Measurements from ENCODE around the gene GNG2.

The GNG2 gene

DNA sequence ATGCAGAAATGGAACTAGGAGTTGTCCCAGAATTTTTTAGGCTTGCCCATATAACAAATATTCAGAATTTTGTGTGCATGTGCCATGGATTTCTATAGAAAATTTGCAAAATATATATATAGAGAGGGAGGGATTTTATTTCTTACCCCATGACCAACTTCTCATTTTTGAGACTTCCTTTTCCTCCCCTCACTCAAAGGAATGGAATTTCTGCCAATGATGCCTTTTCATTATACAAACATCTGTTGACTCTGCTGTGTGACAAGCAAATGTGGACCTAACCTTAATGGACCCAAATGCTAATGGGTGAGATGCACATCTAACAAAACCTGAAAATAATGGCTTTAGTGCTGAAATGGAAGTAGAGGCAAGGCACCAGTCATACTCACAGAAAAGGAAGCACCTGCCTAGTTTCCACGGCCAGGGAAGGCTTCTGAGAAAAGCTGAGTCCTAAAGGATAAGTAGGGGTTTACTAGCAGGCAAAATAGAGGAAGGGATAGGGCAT, 3.6 kb upstream of the GNG2 start:
- DNase-seq: no peak

DNA sequence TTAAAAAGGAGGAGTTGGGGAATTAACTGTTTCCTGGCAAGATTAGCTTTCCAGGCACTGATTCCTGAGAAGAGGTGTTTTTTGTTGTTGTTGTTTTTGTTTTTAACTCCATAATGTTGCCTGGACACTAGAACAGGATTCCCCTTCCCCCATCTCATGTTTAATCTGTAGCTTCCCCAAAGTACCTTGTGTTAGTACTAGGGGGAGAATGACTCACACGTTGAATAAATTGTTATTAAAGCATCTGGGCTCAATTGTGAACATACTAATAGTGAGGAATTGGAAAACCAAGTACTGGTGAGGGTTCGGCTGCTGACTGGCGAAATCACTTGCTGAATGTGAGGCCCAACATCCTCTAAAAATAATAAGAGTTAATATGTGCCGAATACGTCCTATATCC, 1.3 kb upstream of the GNG2 start:
- DNase-seq: no peak

DNA sequence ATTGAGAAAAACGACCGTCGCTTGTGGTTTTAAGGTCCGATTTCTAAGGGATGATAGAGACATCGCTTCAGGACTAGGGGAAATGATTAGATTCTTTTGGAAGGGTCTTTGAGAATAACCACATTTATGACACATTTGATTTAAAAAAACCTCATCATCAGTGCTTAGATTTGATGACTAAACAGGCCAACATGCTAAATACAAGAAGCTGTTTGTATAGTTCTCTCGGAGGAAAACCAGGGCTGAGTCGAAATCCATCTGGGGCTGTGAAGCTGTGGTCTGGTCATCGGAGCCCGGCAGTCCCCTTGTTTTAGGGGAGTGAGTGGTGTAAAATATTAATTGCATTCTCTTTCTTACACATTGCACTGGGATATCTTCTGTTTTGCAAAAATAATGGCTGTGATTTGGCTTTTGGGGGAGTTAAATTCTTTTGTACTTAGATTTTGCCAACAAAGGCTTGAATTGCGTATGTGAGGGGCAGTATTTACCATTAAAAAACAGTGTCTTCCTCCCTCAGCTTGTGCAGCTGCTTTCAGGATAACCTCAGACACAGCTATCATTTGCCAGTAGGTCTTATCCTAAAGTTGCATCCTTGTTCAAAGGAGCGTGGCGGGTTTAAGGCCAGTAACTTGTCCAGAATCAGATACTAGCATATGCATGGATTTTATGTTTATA, 550 bp downstream of the GNG2 start:
- no peak for DNase-seq

DNA sequence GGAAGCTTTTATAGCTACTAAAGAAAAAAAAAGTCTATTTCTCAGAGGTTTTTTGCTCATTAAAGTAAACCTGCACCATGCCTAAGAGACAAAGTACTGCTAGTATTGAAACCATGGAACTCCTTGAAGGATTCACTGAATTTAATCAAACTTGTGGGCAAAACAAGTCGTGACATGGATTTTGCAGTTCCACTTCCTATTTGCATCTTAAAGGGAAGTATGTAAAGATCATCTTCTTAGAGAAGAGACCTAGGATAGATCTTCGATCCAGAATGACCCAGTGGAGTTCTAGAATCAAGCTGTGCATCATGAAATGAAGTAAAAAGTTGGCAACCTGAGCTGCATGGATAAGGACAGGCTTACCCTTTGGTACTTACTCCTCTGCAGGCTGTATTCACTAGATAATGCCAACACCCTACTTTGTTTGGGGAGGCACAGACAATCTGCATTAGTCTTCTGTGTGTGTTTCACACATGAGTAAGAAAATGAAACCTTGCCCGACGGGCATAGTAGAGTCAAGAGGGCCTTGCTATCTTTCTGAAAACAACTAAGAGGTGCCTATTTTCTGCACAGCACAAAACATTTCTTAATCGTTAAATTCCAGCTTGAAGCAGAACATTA, 1.9 kb downstream of the GNG2 start:
- no peak for DNase-seq

DNA sequence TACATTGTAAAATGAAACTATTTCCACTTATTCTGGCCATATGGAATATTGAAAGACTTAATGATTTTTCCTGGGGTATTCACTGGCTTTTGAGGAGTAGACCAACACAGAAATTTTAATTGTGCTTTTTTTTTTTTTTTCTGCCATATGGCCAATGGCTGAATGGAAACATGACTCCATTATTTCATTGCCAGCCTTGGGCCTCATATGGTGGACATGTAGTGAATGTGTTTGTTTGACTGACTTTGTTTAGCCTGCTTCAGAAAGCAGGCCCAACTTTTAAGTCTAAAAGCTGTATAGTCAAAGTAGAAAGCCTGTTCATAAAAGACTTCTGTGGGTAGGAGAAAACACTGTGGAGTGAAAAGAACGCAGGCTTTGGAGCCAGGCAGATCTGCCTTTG, 2.4 kb downstream of the GNG2 start:
- DNase-seq: no peak

DNA sequence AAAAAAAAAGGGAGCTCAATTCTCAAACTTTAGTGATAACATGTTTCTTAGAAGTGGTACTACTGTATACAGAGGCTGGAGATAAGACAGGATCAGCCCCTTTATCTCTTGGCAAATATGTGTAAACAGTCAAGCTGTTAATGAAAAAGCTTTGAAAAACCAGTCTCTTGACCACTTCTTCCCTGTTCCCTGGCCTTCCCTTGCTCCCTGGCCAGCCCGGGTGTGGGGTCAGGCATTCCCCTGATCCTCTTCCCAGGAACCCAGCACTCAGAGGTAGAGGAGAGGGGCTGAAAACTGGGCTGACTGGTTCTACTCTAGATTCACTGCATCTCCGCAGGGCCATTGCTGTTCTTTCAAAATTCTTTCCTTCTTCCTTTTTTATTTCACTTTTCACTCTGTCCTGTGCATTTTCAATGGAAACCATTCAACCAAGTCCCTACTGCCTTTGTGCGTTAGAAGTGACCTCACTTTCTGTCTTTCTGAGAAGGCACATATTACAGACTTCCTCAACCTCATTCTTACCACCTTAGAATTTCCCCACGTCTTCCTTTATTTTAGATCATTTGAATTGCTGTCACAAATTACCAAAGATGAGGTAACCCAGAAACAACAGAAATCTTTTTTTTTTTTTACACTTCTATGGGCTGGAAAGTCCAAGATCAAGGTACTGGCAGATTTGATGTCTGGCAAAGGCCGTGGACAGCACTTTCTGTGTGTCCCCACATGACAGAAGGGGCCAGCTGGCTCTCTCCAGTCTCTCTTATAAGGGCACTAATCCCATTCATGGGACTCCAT, 5.7 kb downstream of the GNG2 start:
- DNase-seq: no peak

DNA sequence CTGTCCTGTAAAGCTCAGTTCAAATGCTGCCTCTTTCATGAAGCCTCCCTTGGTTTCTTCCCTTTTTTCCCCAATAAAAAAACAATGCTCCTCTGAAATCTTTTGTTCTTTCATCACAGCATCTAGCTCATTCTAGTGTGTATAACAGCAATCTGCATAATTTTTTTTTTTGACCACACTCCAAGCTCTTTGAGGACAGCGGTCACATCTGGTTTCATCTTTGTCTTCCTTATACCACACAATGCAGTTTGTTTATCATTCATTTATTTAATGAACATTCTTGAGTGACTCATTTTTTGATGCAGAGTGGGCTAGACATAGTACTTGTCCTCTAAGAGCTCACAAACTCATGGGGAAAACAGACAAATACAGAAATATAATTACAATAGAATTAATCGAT, 7.3 kb downstream of the GNG2 start:
- no peak for DNase-seq

DNA sequence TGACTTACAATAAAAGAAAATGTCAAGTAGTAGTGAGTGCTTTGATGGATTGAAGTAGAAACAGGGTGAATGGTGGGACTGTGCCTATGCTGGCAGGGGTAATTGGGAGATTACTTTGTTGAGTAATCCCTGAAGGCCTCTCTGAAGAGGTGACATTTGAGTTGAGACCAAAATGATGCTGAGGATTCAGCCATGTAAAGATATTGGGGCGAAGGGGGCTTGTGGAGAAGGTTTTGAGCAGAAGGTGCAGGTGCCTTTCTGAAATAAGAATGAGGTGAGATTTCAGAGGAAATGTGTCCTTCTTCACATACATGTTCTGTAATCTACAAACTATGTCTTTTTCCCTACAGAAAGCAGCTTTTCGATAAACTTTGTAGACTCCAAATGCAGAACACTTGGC, 8.0 kb downstream of the GNG2 start:
- no peak for DNase-seq

DNA sequence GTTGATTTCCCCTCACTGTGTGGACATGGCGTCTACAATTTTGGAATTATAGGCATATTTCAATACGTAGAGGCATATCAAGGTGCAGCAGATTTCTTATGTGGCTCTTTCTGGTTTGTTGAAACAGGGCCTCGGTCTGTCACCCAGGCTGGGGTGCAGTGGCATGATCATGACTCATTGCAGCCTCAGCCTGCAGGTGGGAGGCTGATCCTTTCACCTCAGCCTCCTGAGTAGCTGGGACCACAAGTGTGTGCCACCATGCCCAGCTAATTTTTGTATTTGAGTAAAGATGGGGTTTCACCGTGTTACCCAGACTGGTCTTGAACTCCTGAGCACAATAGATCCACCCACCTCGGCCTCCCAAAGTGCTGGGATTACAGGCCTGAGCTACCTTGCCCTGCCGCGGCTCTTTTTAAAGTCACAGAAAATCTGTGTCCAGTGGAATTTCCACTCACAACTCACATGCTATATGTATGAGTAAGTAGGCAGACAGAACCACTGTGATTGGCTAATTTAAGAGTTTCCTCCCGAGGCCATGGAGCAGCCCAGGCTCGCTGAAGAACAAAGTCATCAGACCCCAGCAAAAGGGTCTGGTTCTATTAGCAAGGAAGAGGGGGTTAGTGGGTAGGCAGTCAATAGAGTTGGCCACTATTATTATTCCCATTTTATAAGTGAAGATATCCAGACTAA, 9.1 kb downstream of the GNG2 start:
- DNase-seq: no peak

DNA sequence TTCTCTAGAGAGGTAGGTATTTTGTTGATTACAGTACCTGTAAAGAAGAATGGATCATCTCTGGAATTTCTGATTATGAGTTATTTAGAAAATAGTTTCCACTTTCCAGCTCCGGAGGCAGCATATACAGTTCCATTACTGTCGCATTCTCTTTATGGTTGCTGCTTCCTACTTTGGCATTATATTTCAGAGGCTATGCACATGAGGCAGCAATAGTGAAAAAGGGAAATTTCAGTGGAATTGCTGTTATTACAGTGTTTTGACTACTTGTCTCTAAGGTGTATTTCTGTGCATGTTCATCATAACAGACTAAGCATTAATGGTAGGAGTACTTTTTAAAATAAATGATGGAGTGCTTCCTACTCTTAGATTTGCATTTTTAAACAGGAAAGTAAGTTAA, 10.2 kb downstream of the GNG2 start:
- no peak for DNase-seq

DNA sequence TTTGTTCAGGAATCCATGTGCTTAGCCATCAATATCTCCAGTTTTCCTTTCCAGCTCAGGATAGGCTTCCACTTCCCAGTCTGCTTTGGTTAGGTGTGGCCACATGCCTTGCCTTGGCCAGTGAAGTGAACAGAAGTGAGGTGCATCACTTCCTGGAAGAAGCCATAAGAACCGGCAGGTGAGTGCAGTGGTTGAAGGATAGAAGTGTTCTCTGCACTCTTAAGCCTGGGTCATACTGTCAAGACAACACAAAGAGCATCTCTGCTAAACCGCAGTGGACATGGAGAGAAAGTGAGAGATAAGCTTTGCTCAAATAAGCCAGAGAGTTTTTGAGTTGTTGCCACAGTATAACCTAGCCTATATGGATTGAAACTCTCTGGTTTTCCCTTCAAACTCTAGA, 11.4 kb downstream of the GNG2 start:
- DNase-seq: no peak

DNA sequence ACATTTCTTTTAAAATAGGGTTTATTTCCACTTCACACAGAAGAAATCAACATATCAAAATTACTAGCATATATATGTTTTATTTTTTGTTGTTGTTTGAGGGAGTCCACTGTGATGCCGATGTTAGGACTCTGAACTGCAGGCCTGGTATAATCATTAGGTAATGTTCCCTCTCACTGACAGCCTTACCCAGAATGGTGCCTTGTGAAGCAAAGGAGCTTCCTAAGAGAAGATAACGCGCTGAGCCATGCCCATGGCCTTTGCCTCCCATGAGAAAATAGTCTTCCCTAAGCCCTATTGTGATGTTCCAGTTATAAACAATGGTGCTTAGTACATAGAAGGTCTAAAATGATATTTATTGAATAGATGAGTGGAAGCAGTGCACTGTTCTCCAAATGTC, 12.0 kb downstream of the GNG2 start:
- no peak for DNase-seq

DNA sequence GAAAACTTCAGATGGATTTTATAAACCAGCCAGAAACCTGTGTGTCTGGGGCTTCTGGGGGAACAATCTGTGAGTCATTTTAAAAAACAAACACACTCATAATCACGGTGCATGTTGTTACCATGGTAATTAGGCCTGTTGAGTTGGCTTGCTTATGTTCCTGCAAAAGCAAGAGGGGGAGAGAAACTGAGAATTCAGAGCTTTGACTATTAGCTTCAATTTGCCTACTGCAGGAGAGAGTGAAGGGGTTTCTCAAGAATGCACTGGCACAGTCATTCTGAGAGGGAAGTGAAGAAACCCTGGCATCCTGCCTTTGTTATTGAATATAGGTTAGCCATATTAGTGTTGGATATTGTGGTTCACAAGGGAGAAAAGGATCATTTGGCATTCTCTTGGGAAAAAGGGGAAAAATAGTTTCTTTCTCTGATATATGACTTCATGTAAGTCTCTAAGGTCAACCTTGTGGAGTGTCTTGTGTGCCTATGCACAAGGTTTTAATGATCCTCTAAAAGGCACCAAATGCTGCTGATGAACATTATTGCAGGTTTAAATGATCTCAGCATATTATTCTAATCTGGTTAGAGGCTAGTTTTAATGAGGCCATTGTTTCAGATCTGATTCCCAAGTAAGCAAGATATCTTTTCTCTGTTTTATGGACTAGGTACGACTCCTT, 12.9 kb downstream of the GNG2 start:
- DNase-seq: no peak

DNA sequence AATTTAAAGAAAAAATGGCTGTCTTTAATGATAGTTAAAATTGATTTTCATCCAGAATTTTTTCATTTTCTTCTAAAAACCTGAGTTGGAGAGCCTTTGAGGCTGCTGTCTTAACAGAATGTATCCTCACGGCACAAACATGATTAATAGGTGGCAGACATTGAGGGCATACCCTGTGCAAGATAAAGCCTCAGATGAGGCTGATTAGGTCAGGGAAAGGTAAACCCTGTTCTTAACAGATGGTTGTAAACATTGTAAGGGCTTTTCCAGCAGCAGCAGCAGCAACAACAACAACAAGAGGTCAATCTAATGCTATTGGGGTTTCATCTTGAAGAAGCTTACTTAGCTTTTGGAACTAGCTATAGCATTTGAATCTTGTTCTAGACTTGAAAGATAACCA, 17.4 kb downstream of the GNG2 start:
- no peak for DNase-seq

DNA sequence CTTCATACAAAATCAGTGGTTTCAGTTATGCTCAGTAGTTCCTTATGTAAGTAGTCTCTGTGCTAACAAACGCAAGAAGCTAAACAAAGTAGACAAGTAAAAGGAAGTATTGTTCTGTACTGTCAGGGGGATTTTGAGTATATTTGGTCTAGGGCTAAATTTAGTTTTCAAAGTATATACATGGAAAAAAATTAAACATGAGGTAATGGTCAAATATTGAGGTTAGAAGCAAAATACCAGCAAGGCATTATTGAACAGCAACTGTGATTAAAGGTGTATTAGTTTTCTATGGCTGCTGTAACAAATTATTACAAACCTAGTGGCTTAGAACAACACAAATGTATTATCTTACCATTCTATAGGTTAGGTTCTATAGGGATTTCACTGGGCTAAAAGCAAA, 18.8 kb downstream of the GNG2 start:
- no peak for DNase-seq

DNA sequence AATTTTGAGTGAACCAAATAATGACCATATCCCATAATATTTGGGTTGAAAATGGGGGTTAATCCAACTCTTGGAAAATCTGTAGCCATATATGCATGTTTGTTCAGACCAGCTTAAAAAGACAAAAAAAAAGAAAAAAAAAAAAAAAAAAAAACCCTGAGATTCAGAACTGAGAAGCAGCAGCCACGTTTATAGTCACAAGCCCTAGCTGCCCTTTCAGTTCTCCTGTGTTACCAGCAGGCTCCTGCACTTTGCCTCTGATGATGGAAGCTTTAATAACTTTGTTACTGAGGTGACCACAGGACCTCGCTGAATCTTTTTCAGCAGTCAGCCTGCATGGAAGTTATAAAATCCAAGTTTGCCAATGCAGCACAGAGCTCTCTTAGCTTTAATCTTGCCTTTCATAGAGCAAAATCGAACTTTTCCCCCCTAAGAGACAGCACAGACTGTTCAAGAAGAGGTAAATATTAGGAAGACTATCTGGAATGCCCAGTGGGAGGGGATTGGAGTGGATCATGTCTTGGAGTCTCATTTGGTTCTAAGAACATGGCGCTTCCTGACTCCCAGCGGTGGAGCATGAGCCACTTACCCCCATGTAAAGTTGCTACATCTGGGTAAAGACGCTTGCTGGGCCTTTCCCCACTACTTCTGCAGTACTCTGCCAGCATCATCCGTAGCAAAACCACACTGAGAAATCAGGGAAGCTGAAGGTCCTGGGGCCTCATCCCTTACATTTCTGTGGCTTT, 20.6 kb downstream of the GNG2 start:
- DNase-seq: no peak

DNA sequence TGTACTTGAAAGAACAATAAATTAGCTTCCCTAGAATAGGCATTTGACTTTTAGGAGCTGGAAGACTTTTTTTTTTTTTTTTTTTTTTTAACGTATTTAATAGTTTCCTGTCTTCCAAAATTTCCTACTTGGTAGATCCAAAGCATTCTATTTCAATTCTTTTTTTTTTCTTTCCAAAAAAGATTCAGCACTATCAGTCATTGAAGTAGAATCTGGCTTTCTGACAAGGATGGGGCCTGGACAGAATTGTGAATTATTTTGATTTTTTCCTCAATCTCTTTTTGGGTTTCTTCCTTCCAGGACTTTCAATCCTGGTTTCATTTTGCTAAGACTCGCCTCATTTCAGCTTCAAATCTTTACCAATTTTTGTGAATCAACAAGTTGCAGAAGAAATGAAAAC, 21.2 kb downstream of the GNG2 start:
- no peak for DNase-seq

DNA sequence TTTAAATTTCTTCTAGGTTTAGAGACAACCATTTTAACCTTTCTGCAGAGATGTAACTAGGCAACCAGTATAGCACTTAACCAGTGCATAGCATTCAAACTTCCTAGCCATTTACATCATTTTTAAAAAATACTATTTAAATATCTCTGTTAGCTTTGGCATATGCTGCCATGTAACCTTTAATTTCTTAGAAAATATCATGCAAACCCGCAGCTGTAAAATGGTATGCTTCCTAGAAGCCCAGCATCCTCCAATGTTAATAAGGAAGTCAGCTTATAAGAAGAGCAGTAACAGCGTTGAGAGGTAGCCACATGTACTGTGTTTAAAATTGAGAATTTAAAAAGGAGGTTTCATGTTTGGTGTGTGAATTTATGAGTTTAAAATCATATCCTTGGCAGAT, 22.8 kb downstream of the GNG2 start:
- no peak for DNase-seq

DNA sequence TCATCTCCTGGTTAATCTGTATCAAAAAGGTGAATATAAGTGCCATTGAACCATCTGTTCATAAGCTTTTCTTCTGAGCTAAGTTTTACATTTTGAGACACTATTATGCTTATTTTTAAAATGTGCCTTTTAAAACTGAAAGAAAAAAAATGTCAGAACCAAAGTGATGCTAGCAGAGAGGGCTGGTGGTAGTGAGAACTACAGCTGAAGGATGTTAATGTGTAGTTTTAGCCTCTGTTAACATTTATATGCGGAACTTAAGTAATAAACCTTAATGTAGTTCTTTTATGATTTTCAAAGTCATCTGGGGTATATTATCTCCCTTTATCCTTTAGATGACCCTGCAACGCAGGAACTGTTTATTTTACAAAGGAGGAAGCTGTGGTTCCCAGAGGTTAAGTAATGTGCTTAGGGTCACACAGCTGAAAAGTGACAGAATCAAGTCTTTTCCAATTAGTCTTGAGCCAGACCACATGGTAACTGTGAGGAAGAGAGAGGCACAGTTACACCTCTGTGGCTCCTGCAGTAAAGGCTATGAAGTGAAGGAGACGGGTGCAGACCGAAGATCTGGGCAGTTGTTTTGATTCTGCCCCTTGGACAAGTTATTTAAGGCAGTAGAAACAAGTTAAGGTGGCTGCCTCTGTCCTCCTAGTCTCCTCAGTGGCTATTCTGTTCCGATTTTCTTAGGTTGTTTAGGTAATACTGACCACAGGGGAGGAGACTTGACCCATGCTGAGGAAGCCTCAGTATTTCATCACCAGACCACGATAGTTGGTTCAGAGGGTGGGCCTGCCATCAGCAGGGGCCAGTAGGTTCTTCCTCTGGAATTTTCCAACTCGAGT, 23.9 kb downstream of the GNG2 start:
- no peak for DNase-seq

DNA sequence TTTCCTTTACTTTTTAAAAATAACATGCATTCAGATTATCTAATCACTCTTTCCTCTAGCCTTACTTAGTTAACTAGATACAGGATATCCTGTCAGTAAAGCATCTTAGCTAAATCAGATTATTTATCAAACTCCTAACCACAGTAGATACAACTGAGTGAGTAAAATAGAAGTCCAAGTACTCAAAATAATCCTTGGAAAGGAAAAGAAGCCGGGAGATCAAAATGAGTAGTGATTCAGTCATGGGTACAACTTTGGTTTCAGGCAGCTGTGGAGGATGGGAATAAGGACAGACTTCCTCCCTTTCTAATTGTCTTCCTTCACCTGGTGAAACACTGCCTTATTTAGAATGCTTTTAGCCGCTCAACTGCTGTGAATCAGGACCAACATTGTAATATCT, 29.4 kb downstream of the GNG2 start:
- no peak for DNase-seq

DNA sequence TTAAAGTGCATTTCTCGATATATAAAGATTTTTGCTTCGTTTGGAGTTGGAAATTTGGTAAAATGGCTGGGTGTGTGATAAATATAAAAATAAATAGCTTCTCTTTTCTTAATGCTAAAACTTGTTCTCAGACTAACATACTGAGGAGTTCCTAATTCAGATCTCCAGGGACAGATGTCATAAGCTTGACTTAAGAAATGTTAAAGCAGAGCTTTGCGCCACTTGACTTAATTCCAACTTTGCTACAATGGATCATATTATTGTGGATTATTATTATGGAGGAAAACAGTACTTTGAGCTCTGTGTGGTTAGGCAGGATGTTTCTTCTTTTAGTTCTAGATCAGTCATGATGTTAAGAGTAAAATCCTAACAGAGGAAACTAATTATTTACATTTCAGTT, 33.8 kb downstream of the GNG2 start:
- no peak for DNase-seq

Measured in SHP77 treated with DMSO at 0.1 percent for 48 hours (cell line).